Muscle layer of duodenum (tissue), 2 donors: Measurements from ENCODE around the gene FAM78B.

Experiments
- H3K27ac ChIP-seq: one replicate; pipeline ENCODE4 v1.7.0; 2013; ENCODE audit warnings: mild to moderate bottlenecking, low read length
- H3K27me3 ChIP-seq: one replicate; pipeline ENCODE4 v1.7.0; 2013; ENCODE audit warnings: low read depth, mild to moderate bottlenecking, control low read depth, low read length
- H3K36me3 ChIP-seq, 2 donors: one replicate each; pipeline ENCODE4 v1.7.0; 2013; ENCODE audit warnings: low read length in 2 of 2, control low read depth in 1 of 2, mild to moderate bottlenecking in 1 of 2; ENCODE audit not compliant: insufficient read depth in 2 of 2, control insufficient read depth in 1 of 2
- H3K4me1 ChIP-seq, 2 donors: one replicate each; pipeline ENCODE4 v1.7.0; 2013; ENCODE audit warnings: low read length in 2 of 2, mild to moderate bottlenecking in 2 of 2, control low read depth in 1 of 2, moderate library complexity in 1 of 2; ENCODE audit not compliant: insufficient read depth in 2 of 2, control insufficient read depth in 1 of 2
- H3K4me3 ChIP-seq, 2 donors: one replicate each; pipeline ENCODE4 v1.7.0; 2013; ENCODE audit warnings: low read length in 2 of 2, low read depth in 1 of 2, mild to moderate bottlenecking in 1 of 2
- H3K9me3 ChIP-seq, 2 donors: one replicate each; pipeline ENCODE4 v1.7.0; 2013; ENCODE audit warnings: low read length in 2 of 2, control low read depth in 1 of 2, mild to moderate bottlenecking in 1 of 2; ENCODE audit not compliant: control insufficient read depth in 1 of 2
- donor health status: healthy.

FAM78B gene

DNA sequence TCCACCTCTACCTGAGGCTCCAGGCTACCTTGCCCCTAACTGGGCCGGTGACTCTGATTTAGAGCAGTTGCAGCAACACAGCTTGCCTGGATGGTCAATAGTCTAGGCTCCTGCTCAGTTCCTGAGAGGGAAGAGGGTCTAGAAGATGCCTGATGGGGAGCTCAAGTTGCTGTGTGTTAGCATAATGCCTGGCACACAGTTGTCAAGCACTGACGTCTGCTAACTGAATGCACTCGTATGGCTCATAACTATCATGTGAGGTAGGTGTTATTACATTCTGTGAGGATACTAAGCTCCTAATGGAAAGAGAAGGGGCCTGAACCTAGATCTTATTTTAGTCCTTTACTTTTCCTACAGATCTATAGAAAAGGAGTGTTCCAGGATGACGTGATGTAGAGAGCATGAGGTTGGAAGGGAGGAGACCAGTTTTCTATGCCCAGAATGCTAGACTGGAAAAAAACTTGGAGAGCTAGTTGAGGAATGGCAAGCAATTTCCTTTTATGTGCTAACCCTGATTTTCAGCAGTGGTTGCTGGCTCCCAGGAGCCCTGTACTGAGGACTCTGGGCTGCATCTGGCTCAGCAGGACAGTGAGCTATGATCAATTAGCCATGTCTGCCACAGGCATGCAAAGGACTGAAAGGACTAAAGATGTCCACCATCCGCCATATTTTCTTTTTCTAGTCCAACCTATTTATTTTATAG, 30.0 kb downstream of the FAM78B start:
- no peaks in the 10 kb centered on the region for H3K4me1 ChIP-seq
- H3K4me3 ChIP-seq: no peak overlapping the region
- H3K27ac ChIP-seq: no peak overlapping the region
- H3K27me3 ChIP-seq: no peaks in the 10 kb centered on the region
- no peaks in the 10 kb centered on the region for H3K36me3 ChIP-seq
- peaks cover 3 to 5% of the 10 kb centered on the region in 2 donors for H3K9me3 ChIP-seq

DNA sequence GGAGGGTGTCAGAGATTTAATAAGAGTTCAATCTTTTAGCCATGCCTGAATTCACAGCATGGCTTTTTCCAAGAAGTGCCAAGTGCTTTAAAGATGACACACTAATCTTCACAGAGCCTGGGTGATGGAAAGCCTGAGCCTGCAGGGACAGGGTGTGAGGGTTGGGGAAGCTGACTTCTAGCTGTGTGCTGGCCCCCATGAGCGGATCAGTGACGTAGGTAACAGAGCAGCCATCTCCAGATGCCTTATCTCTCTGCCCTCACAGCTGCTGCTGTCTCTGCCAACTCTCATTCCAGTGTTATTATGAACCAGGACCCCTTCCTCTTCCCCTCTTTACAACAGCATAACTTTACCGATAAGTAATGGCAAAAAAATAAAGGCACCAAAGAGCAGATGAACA, 30.6 kb downstream of the FAM78B start:
- Histone ChIP-seq H3K27ac (no peak overlapping the region), H3K9me3 (peaks cover 3 to 5% of the 10 kb centered on the region in 2 donors)

DNA sequence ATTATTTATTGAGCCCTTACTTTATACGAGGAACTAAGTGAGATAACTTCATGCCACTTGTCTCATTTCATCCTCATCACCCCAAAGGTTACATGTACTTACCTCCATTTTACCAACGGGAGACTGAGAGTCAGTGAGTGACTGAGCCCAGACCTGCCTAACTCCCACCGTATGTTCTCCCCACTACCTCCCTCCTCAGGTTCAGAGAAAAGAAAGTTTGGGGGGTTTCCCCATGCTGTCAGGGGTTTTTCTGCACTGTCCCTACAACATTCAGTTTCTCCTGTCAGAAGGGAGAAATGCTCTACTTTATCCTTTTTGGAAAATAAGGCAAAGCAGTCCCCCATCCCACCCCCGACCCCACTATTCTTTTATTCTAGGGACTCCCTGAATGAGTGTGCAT, 32.9 kb downstream of the FAM78B start:
- H3K36me3 ChIP-seq: no peaks in the 10 kb centered on the region
- no peaks in the 10 kb centered on the region for H3K4me1 ChIP-seq
- H3K4me3 ChIP-seq: no peak overlapping the region
- H3K27ac ChIP-seq: no peak overlapping the region
- H3K9me3 ChIP-seq: peaks cover 3 to 5% of the 10 kb centered on the region in 2 donors
- no peaks in the 10 kb centered on the region for H3K27me3 ChIP-seq

More for the DNA sequence above, 30.6 kb downstream of the FAM78B start:
- Histone ChIP-seq H3K4me1 (no peaks in the 10 kb centered on the region), H3K4me3 (no peak overlapping the region), H3K36me3 (no peaks in the 10 kb centered on the region), H3K27me3 (no peaks in the 10 kb centered on the region)

DNA sequence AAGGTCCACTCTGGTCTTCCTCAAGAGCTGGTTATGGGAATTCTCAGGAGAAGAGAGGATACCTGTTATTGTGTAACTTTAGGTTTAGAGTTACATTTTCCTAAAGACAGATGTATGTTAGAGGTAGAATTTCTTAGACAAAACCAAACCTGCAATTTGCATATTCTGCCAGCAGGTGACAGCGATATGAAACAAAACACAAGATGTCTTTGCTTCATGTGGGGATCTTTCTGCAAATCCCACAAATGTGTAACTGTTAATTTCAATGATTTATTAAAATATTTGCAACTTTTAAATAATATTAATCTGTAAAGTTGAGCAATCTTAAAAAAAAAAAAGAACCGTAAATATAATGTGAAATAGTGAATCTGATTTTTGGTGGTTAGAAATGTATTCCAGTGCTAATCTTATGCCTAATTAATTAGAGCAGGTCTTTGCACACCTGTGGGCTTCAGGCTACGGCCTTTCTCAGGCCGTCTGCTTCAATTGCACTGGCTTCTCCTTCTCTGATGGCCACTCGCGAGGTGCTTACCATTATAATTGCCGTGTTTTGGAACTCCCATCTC, 33.4 kb downstream of the FAM78B start:
- Histone ChIP-seq H3K36me3 (no peaks in the 10 kb centered on the region), H3K9me3 (peaks cover 3 to 5% of the 10 kb centered on the region in 2 donors), H3K4me3 (no peak overlapping the region), H3K27me3 (no peaks in the 10 kb centered on the region), H3K4me1 (no peaks in the 10 kb centered on the region), H3K27ac (no peak overlapping the region)

DNA sequence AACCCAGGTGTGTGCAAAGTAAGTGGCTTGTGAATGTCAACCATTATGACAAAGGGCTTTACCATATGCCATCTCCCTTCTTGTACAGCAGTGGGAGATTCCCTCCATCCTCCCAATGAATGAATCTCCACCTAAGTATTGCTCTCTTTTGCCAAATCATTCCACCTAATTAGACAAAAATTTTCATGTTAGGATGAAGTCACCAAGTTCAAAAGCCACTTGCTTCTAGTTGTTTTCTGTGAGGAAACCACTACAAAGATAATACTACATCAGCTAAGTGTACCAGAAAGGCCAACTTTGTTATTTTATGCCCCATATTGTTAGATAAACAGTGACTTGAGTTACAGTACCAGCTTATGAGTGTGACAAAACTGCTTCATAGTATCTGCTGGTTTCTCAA, 34.3 kb downstream of the FAM78B start:
- no peaks in the 10 kb centered on the region for H3K27me3 ChIP-seq
- H3K9me3 ChIP-seq: peaks cover 3 to 5% of the 10 kb centered on the region in 2 donors
- H3K4me3 ChIP-seq: no peak overlapping the region
- no peaks in the 10 kb centered on the region for H3K36me3 ChIP-seq
- H3K27ac ChIP-seq: no peak overlapping the region
- no peaks in the 10 kb centered on the region for H3K4me1 ChIP-seq

DNA sequence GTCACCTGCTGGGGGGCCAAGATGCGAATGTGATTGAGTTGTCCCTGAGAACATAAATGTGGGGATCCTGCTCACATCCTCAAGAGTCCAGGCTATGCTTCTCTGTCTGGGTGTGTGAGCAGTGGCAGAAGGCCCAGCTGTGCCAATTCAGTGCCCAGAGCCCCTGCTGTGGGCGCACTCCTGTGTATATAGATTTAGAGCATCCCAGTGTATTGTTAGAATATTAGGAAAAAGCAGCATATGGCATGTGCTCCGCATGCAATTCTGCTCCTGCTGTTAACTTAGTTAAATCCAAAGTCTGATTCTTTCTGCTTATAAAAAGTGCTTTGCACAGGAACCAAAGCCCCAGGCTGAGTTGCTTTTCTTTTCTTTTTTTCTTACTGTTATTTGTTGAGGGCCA, 37.8 kb downstream of the FAM78B start:
- no peaks in the 10 kb centered on the region for H3K36me3 ChIP-seq
- no peaks in the 10 kb centered on the region for H3K4me1 ChIP-seq
- no peak overlapping the region for H3K4me3 ChIP-seq
- no peaks in the 10 kb centered on the region for H3K27me3 ChIP-seq
- no peak overlapping the region for H3K27ac ChIP-seq
- peaks cover 3 to 5% of the 10 kb centered on the region in 2 donors for H3K9me3 ChIP-seq

DNA sequence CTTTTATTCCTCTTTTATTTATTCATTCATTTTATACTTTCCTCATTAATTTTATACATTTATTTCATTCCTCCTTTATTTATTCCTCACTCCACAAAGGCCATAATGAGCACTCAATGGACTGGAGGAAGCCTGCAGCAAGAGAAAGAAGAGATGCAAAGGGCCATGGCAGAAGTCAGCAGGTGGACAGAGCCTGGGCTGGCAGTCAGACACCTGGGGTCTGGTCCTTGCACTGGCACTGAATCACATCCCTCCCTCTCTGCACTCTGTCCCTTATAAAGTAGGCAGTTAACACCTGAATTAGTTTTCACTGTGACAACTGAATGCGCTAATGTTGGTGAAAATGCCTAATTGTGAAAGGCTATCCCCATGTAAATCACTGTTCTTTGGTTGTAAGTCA, 38.6 kb downstream of the FAM78B start:
- H3K9me3 ChIP-seq: peaks cover 3 to 4% of the 10 kb centered on the region in 2 donors
- no peak overlapping the region for H3K27ac ChIP-seq
- no peaks in the 10 kb centered on the region for H3K36me3 ChIP-seq
- H3K27me3 ChIP-seq: no peaks in the 10 kb centered on the region
- no peak overlapping the region for H3K4me3 ChIP-seq
- no peaks in the 10 kb centered on the region for H3K4me1 ChIP-seq

DNA sequence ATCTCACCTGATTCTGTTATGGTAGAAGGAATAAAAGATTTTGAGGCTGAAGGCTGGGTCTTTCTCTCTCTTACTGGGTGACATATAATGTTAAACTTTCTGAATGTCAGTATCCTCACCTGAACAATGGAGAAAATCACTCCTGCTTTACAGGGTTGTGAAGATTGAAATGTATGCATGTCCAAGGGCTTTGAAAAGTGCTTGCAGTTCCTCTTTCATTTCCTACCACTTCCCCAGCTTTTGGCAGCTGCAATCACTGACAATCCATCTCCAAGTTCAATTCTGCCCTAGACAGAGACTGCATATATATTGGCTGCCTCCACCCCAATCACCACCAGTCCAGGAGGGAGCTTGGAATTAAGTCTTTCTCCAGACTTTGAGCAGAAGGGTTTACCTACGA, 39.8 kb downstream of the FAM78B start:
- no peaks in the 10 kb centered on the region for H3K4me1 ChIP-seq

DNA sequence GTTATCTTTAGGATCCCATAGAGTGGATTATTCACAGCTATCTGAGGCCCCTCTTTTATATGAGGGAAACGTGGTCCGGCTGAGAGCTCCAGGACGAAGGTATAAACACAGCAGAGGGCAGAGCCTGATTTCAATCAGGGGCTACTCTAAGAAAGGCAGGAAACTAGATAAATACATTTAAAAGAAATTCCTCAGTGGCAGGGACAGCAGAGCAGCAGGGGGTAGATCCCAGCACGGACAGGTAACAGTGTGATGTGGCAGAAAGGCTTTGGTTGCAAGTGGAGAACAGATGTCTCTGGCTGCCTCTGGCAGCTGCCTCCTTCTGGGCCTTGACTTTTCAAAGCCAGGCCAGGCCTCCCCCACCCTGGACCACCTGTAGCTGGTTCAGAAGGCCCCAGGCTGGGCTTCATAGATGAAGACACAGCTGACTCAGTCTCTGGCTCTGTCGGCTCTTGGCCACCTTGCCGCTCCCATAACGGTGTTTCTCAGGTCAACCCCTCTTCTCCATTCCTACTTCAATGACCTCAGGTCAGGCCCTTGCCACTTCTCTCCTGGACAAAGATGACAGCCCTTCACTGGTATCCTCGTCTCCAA, 43.8 kb downstream of the FAM78B start:
- Histone ChIP-seq H3K27ac (no peak overlapping the region), H3K36me3 (no peaks in the 10 kb centered on the region), H3K9me3 (no peaks in the 10 kb centered on the region), H3K4me1 (no peaks in the 10 kb centered on the region), H3K27me3 (no peaks in the 10 kb centered on the region), H3K4me3 (no peak overlapping the region)

More for the DNA sequence above, 39.8 kb downstream of the FAM78B start:
- Histone ChIP-seq H3K27me3 (no peaks in the 10 kb centered on the region), H3K27ac (no peak overlapping the region), H3K36me3 (no peaks in the 10 kb centered on the region), H3K9me3 (no peaks in the 10 kb centered on the region), H3K4me3 (no peak overlapping the region)

DNA sequence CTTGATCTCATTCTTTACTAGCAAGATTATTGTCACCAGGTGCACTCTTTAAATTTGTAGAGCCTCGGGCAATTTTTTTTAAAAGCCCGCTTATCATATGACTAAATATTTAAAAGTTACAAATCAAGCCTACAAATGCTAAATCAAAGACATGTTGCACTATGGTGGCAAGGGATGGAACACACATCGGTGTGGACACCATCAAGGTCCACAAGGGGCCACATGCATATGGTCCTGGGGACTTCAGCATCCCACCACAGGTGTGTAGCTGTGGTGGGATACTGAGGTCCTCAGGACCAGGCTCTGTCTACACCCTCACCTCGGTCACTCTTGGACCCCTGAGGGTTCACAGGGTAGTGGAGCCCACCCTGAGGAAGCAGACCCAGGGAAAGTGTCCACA, 45.8 kb downstream of the FAM78B start:
- H3K4me3 ChIP-seq: no peak overlapping the region
- no peaks in the 10 kb centered on the region for H3K9me3 ChIP-seq
- no peaks in the 10 kb centered on the region for H3K27me3 ChIP-seq
- H3K36me3 ChIP-seq: no peaks in the 10 kb centered on the region
- H3K27ac ChIP-seq: no peak overlapping the region
- H3K4me1 ChIP-seq: no peaks in the 10 kb centered on the region

DNA sequence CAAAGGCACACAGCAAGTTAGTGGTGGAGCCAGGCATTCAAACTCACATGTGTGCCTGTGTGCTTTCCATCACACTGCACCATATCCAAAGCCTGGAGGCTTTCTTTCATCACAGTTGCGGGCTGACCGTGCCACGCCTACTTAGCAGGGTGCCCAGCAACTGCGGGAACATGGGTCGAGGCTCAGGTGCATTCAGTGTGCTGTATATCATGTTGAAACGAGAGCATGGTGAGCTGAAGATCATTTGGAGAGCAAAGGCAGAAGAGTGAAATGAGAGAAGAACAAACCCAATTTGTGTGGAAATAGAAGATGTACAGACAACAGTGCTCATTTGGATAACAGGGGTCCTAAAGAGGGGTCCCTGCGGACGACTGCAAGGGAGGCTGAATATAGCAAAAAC, 46.5 kb downstream of the FAM78B start:
- no peaks in the 10 kb centered on the region for H3K9me3 ChIP-seq
- no peak overlapping the region for H3K27ac ChIP-seq
- H3K4me1 ChIP-seq: no peaks in the 10 kb centered on the region
- no peak overlapping the region for H3K4me3 ChIP-seq
- H3K36me3 ChIP-seq: no peaks in the 10 kb centered on the region
- H3K27me3 ChIP-seq: no peaks in the 10 kb centered on the region
